DMS53 treated with DMSO at 0.1 percent for 48 hours (cell line): ENCODE measurements around the gene GPR82.
"Not testable (repeated sequence)": the region's sequence is repeated elsewhere in the genome, so short reads cannot be mapped to it uniquely, and the experiment has no call there.

ENCODE experiments used
- DNase-seq: peaks from one replicate; lab custom pipeline; 2025; ENCODE audit not compliant: unreplicated experiment; lab: John Stamatoyannopoulos, UW

GPR82 gene, protein sequence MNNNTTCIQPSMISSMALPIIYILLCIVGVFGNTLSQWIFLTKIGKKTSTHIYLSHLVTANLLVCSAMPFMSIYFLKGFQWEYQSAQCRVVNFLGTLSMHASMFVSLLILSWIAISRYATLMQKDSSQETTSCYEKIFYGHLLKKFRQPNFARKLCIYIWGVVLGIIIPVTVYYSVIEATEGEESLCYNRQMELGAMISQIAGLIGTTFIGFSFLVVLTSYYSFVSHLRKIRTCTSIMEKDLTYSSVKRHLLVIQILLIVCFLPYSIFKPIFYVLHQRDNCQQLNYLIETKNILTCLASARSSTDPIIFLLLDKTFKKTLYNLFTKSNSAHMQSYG

DNA sequence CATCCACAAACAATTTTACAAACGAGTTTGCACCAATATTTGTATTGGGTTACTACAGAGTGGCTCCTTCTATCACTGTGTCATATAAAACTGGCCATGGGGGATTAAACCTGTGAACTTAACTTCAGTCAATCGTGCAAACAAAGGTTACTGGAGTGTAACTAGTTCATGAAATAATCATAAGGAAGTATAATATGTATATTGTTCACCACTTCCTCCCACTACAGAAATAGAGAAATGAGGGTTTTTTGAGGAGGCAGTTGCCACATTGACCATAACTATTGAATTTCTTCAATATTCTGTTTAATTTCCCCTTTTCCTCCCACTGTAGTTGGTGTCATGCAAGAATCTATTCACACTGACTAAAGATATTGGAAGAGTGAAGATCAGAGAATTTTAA, at the start of gene GPR82:
GPR82 (plus strand) TSS at position 356 of the 400 bp plus-strand sequence. CDS start 2,846 bp downstream, outside the sequence.
- no peak for DNase-seq

GRCh38 chrX:41676361-41676760, 47.6 kb upstream of the GPR82 start:
- not testable (repeated sequence) for DNase-seq

DNA sequence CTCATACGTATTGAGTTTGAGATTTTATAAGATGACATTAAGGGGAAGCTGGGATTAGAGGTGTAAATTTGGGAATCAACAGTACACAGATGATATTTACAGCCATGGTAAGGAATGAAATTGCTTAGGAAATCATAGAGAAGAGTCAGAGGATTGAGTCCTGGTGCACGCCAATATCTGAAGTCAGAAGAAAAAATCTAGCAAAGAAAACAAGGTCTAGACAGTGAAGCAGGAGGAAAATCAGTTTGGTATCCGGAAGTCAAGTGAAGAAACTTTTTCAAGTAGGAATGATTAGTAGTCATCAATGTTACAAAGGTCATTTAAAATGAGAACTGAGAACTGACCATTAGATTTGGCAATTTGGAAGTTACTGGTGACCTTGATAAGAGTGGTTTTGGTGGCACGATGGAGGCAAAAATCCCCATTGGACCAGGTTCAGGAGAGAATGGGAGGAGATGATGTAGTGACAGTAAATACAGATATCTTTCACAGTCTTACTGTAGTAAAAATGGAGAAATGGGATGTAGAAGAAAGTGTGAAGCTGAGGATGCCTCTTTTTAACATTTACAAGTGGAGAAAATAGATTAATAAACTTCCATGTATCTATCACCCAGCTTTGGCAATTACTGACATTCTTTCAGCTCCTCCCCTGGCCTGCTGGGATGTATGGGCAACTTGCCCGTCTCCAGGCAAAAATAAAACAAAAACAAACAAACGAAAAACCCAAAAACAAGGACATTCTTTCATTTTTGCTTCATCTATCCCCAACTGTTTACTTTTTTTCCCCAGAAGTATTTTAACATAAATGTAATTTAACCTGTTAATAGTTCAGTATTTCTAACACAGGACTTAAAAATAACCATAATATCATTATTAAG, 46.6 kb upstream of the GPR82 start:
- no peak for DNase-seq

- no peak for DNase-seq
These were observed 39.8 kb upstream of the GPR82 start for GRCh38 chrX:41684138-41684537.

GRCh38 chrX:41684940-41685339, 39.0 kb upstream of the GPR82 start:
- DNase-seq = no peak

DNA sequence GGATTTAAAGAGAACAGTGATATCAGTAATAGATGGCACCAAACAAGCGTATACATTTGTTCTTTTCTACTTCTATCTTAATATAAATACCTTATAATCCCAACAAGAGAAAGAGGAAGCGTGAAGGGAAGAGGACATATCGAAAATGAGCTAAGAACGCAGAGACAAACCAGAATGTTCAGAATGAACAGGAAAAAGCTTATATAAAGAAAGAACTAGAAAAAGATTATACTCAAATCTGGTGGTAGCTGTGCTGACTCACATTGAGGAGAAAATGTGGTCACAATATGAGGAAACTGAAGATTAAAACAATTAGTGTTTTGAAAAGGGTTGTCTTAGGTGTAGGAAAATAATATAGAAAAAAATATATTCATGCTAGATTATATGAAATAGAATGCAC, 37.2 kb upstream of the GPR82 start:
- no peak for DNase-seq

DNA sequence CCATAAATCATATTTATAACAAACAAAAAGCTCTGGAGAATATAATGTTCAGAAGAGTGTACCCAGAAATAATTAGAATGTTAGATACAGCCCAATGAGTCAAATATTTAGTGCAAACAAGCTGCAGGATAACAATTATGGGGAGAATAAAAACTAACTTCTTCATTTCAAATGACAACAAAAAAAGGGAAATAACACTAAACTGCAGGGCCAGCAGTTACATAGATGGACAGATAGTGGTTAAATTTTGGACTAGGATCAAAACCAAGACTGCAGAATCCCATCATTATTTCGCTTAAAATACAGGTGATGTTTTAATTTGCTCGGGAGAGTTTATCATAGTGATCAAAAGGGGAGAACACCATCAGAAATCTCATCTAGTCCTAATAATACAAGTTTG, 35.8 kb upstream of the GPR82 start:
- DNase-seq = no peak

DNA sequence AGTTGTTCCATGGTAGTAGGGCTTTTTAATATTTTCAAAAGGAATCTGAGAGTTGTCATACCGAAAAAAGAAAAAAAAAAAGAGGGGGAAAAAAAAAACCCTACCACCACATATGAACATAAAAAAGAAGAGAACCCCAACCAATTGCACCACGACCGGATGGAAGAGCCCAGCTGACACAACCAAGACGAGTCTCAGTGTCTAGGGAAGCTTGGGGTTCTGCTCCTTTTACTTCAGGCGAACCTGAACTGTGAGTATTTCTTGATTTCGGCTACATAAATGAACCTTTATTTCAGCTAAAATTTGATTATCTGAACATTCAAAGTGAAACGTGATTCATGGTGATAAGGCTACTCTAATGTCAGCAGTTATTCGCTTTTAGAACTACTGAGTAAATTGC, 35.1 kb upstream of the GPR82 start, which contains the start of gene GPR34:
GPR34 (plus strand) TSS at position 139 of the 400 bp plus-strand sequence. CDS start 6,661 bp downstream, outside the sequence.
- DNase-seq = no peak

DNA sequence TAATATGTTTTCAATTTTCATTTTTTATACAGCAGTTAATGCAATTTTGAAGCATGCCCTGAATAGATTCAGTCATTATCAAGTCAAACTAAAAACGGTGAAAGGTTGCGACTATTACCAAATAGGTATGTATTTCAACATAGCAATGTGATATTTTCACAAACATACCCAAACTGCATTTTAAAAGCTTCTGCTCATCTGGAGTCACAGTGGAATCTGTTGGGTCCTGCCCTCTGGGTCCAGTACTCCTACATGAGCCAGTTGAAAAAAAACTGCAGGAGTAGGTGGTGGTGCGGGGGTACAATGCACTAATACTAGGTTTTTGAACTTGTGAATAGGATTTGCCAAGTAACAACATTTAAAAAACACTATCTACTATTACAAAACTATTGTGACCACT, 34.3 kb upstream of the GPR82 start:
- no peak for DNase-seq

DNA sequence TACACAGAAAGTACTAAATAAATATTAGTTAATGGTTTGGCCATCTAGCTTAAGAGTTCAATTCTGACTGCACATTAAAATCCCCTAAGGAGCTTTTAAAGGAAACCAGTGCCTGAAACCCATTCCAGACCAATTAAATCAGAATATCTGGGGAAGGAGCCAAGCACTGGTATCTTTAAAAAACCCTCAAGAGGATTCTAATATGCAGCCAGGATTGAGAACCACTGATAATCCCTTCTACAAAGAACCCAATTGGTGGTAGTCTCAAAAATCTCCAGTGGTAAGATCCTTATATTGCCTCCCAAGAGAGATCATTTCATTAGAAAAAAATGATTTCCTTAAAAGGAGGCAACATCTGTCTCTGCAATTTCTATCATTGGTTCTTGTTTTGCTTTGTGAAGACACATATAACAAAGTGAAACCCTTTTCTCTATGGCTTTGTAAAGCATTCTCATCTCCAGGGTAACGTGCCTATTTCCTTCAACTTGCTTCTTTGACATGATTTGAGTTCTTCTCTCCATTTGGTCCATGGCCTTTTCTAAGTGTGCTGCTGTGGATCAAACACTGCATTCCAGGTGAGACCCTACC, 31.7 kb upstream of the GPR82 start:
- DNase-seq = no peak

- no peak for DNase-seq
These were observed 31.0 kb upstream of the GPR82 start for GRCh38 chrX:41693024-41693423.

DNA sequence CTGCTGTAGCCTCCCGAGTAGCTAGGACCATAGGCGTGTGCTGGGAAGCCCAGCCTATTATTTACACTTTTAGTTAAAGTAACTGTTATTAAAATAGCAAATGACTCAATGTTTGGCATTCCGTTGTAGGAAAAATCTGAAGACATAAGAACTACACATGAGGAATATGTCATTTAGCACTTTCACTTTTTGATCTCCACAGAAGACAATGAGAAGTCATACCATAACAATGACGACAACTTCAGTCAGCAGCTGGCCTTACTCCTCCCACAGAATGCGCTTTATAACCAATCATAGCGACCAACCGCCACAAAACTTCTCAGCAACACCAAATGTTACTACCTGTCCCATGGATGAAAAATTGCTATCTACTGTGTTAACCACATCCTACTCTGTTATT, 28.6 kb upstream of the GPR82 start:
- no peak for DNase-seq

GRCh38 chrX:41703574-41704029, 20.4 kb upstream of the GPR82 start:
- no peak for DNase-seq

DNA sequence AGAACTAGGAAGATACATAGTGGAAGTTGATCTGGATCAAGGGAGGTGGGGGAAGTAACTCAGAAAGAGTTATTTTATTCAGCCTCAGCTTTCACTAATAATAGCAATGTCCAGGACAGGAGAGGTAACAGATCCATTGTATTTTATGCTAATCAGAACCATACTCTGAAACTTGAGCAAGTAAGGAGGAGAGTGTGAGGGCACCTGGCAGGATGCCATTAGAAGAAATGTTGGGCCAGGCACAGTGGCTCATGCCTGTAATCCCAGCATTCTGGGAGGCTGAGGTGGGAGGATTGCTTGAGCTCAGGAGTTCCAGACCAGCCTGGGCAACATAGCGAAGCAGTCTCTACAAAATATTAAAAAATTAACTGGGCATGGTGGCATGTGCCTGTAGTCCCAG, 18.9 kb upstream of the GPR82 start:
- no peak for DNase-seq

GRCh38 chrX:41705680-41706374, 18.2 kb upstream of the GPR82 start:
- no peak for DNase-seq

GRCh38 chrX:41707218-41707617, 16.8 kb upstream of the GPR82 start:
- DNase-seq = no peak

DNA sequence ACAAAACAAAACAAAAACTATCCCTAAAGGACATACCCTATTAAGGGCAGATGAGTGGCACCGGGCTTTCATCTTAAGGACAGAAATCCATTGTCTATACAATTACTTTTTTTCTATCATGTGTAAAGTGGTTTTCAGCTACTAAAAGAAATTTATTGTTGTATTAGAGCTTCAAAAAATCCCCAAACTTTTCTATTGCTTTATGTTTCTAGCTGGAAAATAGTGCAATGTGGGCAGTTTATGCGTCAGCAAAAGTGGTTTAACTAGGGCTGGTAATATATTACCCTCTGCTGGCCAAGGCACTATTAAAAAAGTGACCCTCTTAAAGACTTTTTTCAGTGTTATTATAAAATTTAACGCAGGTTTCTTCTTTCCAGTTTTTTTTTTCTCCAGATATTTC, 15.5 kb upstream of the GPR82 start:
- DNase-seq = no peak

GRCh38 chrX:41711021-41711667, 12.8 kb upstream of the GPR82 start:
- DNase-seq = no peak

DNA sequence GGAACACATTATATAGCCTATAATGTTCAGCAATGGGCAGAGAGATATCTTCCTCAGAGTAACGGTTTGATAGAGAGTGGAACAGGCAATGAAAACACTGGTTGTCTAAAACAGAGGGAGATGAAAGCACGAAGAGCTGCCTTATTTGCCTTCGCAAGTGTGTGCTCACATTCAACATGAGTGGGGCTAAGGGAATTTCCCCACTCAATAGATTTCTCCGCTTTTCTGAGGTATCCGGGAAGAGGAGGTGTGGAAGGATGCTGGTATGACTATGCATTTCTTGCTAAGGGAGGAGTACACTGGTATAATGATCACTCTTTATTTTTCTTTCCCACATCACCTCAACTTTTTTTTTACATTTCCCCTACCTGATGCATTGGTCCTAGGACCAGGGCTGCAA, 7.8 kb upstream of the GPR82 start:
- no peak for DNase-seq

- no peak for DNase-seq
These were observed 7.1 kb upstream of the GPR82 start for GRCh38 chrX:41716767-41717473.
